HS-5 (cell line): ENCODE results near the gene RAD21L1.
A peak's percentile ranks its signal among the peaks of the same experiment; 100 is the strongest.
"Not testable (repeated sequence)": the region's sequence is repeated elsewhere in the genome, so short reads cannot be mapped to it uniquely, and the experiment has no call there.

Experiments
- DNase-seq: peaks from one replicate; pipeline ENCODE4 v3.0.0-alpha.2; 2012; ENCODE audit warnings: low read depth

Gene RAD21L1

DNA sequence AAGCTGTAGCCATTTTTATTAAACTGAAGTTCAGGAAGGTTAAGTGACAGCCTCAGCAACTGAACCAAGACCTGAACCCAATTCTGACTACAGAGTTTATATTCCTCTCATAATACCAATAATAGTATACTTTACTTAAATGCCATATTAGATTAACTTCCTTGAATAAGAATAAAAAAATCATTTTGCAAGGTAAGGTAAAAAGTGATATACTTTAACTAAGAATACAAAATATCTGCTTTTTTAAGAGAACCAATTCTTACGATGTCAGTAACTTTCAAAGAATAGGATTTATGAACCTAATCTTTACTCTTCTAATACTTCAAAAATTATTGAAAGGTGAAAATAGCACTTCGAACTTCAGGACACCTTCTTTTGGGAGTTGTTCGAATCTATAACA, 3.7 kb downstream of the RAD21L1 start:
- DNase-seq: no peak

DNA sequence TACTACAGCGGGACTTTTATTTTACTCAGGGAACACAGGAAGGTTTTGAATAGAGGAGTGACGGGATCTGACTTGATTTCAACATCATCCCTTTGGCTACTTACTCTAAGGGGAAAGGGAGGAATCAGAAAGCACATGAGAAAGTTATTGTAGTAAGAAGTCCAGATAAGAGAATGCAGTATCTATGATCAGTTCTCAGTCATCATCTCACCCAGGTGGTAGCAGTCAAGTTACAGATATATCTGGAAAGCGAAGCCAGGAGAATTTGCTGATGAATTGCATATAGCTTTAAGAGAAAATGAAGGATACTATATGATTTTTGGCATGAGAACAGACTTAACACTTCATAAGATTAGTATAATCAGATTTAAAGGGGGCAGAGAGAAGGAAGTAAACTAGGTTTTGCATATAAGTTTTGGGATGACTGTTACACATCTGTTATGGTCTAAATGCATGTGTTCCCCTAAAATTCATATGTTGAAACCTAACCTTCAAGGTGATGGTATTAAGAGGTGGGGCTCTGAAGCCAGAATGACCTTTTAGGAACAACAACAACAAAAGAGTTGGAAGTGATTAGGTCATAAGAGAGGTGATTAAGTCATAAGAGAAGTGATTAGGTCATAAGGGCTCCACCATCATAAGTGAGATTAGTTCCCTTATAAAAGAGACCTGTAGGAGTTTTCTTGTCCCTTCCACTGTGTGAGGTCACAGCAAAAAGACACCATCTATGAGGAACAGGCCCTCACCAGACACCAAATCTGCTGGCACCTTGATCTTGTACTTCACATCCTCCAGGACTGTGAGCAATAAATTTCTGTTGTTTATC, 6.7 kb downstream of the RAD21L1 start:
- no peak for DNase-seq

DNA sequence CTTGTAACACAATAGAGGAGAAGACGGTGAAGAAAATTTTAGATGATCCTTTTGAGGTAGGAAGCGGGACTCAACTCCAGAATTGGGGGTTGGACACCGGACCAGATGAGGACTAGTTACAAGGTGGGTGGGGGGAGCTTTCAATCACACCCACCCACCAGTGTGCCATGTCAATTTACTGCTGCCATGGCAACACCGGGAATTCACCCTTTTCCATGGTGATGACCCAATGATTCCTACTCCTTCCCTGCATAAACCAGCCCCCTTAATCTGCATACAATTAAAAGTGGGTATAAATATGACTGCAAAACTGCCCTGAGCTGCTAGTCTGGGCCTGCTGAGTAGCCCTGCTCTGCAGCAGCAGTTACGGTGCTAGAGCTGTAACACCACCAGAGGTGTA, 14.7 kb downstream of the RAD21L1 start:
- no peak for DNase-seq

DNA sequence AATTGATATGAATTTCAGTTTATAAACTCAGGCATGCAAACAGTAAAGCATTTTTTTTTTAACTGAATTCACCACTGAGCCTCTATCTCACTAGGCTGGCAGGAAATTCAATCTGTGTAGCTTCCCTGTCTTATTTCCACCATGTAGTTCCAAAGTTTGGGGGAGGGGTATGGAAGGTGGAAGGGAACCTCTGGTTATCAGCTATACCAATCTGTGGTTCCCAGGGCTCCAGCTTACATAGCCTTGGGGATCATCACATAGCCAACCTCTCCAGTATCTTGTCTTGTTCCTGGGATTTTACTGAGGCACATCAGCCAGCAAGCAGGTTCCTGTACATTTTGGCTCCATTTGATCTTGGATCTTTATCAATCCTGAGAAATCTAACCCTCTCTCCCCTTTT, 15.6 kb downstream of the RAD21L1 start:
- DNase-seq: no peak

DNA sequence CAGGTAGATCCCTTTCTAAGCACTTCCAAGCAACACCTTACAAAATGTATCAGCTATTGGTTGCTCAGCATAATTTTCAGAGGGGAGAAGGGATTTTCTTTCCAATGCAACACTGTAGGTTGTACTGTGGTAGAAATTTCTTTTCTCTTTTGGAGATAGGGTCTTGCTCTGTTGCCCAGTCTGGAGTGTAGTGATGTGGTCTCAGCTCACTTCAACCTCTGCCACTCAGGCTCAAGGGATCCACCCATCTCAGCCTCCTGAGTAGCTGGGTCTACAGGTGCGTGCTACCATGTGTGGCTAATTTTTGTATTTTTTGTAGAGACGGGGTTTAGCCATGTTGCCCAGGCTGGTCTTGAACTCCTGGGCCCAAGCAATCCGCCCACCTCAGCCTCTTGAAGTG, 16.3 kb downstream of the RAD21L1 start:
- DNase-seq: no peak

DNA sequence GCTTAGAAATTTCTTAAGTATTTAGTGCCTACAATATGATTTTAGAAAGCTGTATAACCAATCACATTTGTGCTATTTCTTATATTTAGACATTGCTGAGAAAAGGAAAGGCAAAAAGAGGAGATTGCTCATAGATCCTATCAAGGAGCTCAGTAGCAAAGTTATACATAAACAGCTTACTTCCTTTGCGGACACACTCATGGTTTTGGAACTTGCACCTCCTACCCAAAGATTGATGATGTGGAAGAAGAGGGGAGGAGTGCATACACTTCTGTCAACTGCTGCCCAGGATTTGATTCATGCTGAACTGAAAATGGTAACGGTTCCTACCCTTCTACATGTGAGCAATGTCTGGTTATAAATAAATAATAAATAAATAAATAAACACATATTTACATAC, 16.7 kb downstream of the RAD21L1 start:
- peak; percentile 72 for DNase-seq

DNA sequence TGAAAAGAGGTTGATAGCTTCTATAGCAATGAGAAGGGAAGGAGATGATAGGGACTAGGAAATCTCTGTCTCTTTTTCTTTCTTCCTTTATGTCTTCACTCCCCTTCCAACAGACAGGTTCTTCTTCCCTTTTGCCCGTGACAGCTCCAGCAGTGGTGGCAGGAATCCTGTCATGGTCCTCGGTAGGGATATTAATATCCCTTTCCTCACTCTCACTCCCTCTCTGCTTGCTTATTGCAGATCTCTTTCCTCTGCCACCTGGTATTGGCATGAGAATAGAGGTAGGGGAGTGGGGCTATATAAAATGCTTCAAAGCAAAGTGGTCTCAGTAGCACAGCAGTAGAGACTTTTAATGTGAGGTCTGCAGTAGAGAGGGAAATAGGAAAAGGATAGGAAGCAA, 19.7 kb downstream of the RAD21L1 start:
- DNase-seq: no peak

DNA sequence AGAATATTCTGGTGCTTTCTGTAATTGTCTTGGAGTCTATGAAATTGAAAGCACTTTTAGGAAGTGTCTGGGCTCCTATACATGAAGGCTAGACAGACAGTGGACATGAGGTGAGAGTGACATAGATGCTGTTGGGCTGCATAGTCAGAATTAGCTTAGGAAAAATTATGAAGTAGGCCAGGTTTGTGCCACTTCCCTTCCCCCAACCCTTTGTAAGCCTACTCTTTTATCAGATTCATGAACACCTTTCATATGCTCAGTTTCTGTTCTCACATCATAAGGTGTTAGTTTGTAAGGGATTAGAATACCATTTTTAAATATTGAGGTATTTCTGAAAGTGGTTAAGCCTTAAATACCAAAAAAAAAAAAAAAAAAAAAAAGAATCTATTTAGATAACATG, 21.8 kb downstream of the RAD21L1 start:
- DNase-seq: no peak

DNA sequence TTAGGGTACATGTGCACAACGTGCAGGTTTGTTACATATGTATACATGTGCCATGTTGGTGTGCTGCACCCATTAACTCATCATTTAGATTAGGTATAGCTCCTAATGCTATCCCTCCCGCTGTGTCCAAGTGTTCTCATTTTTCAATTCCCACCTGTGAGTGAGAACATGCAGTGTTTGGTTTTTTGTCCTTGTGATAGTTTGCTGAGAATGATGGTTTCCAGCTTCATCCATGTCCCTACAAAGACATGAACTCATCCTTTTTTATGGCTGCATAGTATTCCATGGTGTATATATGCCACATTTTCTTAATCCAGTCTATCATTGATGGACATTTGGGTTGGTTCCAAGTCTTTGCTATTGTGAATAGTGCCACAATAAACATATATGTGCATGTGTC, 24.4 kb downstream of the RAD21L1 start:
- not testable (repeated sequence) for DNase-seq

DNA sequence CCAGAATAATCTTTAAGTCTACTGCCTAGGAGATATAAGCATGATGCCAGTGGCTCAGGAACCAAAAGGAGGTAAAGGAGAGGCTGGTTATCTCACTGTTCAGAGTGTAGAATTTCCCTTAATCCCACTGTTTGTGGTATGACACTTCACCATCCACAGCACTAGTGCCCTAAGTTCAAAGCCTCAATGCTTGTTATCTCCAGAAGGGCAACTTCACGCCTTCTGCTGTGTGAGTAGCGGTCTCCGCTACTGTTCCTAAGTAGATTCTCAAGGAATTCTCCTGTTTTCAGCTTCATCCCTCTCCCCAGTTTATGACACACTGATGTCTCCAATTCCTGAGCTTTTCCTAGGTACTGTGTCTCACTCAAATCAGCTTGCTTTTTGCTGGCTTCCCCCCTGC, 26.6 kb downstream of the RAD21L1 start:
- DNase-seq: no peak

DNA sequence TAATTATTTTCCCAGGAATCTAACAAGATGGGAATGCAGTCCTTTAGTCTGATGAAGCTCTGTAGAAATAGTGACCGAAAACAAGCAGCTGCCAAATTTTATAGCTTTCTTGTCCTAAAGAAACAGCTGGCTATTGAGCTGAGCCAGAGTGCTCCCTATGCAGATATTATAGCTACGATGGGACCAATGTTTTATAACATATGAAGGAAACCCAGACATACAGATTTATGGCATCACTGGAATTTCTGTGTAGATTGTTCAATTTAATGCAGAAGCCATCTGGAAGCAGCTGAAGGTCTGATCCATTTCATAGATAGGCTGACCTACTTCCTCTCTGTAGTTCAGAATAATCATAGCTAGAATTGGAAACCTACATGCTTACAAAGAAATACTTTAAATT, 28.4 kb downstream of the RAD21L1 start:
- no peak for DNase-seq

DNA sequence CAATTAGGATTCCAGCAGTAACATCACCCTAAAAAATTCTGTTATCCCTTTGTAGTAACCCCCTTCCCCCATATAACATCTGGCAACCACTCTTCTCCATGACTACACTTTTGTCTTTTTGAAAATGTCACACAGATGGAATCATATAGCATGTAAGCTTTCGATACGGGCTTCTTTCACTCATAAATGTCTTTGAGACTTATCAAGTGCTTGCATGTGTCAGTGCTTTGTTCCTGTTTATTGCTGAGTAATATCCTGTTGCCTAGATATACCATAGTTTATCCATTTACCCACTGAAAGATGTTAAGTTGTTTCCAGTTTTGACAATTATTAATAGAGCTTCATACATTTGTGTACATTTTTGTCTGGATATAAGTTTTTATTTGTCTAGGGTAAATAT, 29.8 kb downstream of the RAD21L1 start:
- DNase-seq: no peak

DNA sequence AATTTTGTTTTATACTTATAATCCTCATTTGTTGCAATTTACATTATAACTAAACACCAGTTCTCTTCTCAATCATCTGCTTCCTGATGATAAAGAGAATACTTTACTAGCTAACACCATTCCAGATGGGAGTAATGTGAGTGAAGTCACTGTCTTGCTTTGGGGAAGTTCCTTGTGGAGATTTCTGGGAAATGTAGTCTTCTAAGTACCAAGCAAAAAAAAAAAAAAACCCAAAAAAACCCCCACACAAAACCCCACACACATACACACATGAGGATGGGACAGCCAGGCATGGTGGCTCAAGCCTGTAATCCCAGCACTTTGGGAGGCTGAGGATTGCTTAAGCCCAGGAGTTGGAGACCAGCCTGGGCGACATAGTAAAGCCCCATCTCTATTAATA, 38.0 kb downstream of the RAD21L1 start:
- no peak for DNase-seq

DNA sequence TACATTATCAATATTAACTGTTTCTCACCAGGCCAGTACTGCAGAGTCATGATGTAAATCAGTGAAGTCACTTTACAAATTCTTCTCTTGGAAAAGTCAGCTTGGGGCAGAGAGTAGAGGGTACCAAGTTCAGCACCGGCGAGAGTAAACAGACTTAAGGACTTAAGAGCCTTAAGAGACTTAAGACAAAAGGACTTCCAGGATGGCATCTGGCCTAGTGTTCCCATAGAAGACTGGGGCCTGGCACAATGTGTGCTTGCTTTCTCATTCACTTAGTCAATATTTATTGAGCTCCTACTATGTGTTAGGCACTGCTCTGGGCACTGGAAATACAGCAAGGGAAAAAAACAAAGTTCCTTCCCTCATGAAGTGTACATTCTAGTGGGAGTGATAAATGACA, 38.9 kb downstream of the RAD21L1 start:
- no peak for DNase-seq

DNA sequence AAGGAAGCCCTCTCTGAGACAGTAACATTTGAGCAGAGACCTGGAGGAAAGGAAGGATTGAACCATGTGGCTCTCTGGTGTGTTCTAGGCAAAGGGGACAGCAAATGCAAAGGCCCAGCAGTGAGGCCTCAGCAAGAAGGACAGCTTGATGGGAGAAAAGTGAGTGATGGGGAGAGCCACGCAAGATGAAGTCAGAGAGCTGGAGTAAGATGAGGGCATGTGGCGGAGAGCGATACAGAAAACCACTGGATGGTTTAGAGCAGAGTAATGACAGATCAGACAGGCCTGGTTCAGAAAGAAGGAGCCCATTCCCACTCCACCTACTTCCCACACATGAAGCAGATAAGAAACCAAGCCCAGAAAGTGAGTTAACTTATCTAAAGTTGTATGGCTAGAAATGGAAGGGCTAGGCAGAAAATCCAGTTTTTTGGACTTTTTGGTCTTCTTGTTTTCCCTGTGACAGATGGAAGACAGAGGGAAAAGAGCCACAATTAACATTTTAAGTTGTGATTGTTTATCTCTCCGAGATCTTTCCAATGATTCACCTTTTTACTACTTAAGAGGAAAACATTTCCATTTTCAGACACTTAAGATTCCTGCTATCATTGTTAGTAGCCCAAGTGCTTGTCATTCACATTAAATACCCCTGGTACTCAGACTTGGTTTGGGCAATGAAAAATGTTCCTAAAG, 39.5 kb downstream of the RAD21L1 start:
- DNase-seq: no peak

DNA sequence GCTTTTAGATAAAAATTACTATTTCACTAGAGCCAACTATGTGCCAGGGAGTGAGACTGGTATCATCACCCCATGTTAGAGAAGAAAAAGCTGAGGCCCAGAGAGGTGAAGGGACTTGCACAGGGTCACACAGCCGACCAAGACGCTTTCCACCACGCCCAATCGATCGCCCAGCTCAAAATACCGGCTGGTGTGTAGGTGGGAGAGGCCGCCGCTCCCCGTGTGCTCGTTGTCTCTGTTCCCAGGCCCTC, 40.0 kb downstream of the RAD21L1 start:
- DNase-seq: no peak

DNA sequence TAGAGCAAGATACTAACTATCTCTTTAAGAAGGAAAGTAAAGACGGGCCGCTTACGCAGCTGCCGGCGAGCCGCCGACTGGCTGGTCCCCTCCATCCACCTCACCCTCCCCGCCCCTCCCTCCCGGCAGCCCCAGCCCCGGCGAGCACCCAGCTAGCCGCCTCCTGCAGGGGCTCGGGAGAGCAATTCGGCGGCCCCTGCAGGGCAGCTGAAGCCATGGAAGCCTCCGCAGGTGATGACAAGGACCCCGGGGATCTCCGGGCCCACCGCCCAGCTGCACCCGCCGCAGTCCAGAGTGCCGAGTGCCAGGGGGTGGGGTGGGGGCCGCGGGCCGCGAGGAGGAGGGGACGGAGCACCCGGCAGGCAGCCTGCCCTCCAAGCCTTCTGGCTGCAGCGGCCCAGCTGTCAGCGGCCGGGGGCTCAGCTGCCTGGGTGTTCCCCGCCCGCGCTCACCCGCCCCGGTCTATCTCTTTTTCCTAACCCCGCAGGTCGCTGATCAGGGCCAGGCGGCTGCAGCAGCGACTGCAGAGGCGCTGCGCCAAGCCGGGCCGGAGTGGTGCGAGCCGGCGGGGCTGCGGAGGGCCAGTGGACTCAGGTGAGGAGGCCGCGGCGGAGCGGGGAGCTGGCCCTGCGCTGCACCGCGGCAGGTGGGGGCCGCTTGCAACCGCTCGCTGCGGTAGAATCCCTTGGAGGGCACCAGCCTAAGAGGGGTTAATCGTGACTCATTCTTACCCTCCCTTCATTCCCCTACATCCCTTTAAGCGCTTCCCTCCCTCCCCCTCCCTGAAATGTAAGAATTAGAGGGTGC, 40.5 kb downstream of the RAD21L1 start, which contains the start of gene SNPH:
Gene SNPH, plus strand, starts transcription at position 128 of the 807 bp plus-strand sequence. CDS start 29,946 bp downstream, outside the sequence.
- DNase-seq: peak; percentile 39

DNA sequence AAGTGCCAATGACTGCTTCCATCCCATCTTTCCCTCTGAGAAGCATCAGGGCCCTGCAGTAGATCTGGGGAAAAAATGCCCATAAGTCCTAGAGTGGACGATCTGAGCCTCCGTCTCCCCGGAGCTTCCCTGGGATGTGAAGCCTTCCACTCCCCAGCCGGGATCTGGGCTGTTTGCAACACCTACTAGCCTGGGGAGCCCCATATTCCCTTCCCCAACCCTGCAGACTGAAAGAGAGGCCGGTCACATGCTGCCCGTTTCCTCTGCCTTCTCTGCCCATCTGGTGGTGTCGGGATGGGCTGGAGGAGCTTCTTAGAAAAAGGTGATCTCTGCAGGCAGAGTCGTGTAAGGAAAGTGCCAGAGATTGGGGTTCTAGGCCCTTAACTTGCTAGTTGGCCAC, 41.3 kb downstream of the RAD21L1 start:
- DNase-seq: no peak

DNA sequence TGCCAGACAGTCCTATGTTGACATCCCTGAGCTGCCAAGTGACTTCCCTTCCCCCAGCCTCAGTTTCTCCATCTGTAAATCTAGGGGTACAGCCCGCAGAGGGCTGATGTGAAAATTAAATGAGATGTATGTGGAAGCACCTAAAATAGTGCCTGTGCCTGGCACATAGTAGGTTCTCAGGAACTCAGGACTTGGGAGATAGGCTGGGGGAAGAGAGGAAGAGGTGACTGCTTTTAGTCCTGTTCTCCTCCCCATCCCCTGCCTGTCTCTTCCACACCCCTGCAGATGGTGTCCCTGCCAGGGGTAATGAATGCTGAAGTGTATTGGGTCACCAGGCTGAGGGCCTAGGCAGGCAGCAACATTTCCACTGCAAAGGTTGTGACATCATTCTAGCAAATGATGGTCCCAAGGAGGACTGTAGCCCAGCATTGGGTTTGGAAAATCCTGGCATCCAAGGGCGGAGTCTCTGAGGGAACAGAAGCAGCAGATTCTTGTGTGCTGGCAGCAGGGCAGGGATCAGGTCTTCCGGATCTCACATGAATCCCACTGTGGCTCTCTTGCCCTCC, 42.0 kb downstream of the RAD21L1 start:
- DNase-seq: no peak

DNA sequence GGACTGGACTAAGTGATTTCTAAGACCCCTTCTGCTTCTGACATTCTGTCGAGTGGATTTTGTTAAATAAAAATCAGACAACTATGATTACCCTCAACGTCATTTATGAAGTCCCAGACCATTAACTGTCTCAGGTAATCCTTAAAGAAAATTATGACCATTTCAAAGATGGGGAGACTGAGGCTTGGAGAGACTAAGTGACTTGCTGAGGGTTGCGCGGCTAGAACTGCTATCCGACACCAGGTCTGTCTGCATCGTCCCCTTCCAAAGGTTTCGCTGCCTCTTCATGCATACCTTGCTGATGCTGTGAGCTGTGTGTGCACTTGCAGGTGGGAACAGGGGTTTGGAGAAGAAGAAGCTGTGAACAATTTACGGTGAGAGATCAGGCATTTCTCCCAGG, 43.4 kb downstream of the RAD21L1 start:
- no peak for DNase-seq

DNA sequence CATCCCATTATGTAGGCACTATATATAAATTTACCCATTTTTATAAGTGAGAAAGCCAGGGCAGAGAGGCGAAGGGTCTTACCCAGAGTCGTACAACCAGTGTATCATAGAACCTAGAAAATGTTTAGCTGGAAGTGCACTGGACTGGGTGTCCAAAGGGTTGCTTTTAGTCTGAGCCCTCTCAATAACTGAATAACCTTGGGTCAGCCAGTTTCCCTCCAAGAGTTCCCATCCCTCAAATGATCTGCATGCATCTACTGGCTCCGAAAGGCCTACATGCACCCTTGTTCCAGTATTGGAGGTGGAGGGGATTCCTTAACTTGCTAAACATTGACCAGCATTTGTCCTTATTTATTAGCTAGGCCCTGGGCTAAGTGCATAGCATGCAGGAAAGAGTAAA, 44.0 kb downstream of the RAD21L1 start:
- no peak for DNase-seq

DNA sequence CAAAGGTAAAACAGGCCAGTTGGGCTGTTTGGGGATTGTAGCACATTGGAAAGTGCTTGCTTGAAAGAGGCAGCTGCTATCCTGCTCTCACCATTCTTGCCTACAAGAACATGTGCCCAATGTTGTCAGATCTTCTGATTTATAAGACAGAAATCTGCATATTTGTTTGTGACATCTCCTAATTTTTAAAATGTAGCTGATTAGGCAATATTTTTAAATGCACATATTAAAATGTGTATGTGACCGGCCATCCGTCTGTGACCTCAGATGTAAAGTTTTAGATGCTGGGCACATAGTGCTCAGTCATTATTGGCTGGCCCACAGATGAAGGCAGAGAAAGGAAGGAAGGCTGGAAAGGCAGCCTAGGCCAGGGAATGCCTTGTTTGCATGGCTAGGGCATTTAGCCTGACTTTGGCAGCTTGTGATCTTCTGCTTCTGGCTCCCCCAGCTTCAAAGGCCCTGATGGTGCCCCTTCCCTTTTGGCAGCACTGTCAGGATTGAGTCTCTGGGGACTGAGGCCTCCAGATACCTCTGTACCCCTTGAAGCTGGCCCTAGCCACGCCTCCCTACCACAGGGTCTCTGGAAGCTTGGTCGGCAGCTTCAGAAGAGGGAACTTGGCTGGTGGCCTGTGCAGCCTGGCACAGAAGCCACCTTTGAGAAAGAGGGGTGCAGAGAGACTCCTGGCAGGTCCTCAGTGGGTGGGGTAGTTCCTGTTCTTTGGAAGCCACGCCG, 46.7 kb downstream of the RAD21L1 start:
- no peak for DNase-seq
